GM18870 (cell line): ENCODE data around the gene PCDHA10.
"Not testable (repeated sequence)": the region's sequence is repeated elsewhere in the genome, so short reads cannot be mapped to it uniquely, and the experiment has no call there.

Source experiments
- ATAC-seq: cut with Tn5 transposase; IDR thresholded peaks from one replicate; pipeline ENCODE4 v1.9.1; 2021; ENCODE audit warnings: moderate library complexity; ENCODE audit not compliant: unreplicated experiment

PCDHA10 gene

GRCh38 chr5:140840978-140841962 lies 14.4 kb upstream of the PCDHA10 start, which contains the start of gene PCDHA8:
TSS of gene PCDHA8 (plus strand) at chr5:140841187. CDS start at chr5:140841322, 135 bp downstream.
- no peak for ATAC-seq

- no peak for ATAC-seq
Measured at GRCh38 chr5:140842798-140843733, 12.6 kb upstream of the PCDHA10 start.

GRCh38 chr5:140848139-140849102 lies 7.3 kb upstream of the PCDHA10 start, which contains the start of gene PCDHA9:
TSS of gene PCDHA9 (plus strand) at chr5:140848382. CDS start at chr5:140848496, 114 bp downstream.
- ATAC-seq = not testable (repeated sequence)

GRCh38 chr5:140849831-140850634 lies 5.7 kb upstream of the PCDHA10 start:
- not testable (repeated sequence) for ATAC-seq

GRCh38 chr5:140857177-140857986 lies 1.7 kb downstream of the PCDHA10 start:
- ATAC-seq = no peak

GRCh38 chr5:140857987-140858240 lies 2.2 kb downstream of the PCDHA10 start:
- no peak for ATAC-seq

- ATAC-seq = no peak
Measured at GRCh38 chr5:140862441-140863295, 7.0 kb downstream of the PCDHA10 start.

GRCh38 chr5:140868721-140869554 lies 13.2 kb downstream of the PCDHA10 start, which contains the start of gene PCDHA11:
TSS of gene PCDHA11 (plus strand) at chr5:140868957. CDS start at chr5:140869104, 147 bp downstream.
- no peak for ATAC-seq

- ATAC-seq = no peak
Measured at GRCh38 chr5:140869555-140869886, 13.8 kb downstream of the PCDHA10 start.

GRCh38 chr5:140870221-140871201 lies 14.8 kb downstream of the PCDHA10 start:
- ATAC-seq = no peak

GRCh38 chr5:140875085-140876065 lies 19.7 kb downstream of the PCDHA10 start, which contains the start of gene PCDHA12:
TSS of gene PCDHA12 (plus strand) at chr5:140875308. CDS start at chr5:140875473, 165 bp downstream.
- ATAC-seq = no peak

GRCh38 chr5:140876541-140877261 lies 21.0 kb downstream of the PCDHA10 start:
- not testable (repeated sequence) for ATAC-seq

GRCh38 chr5:140877262-140877581 lies 21.5 kb downstream of the PCDHA10 start:
- ATAC-seq = no peak
